Measurements from ENCODE around the gene AATF.
A peak's percentile ranks its signal among the peaks of the same experiment; 100 is the strongest.
"Not testable (repeated sequence)": the region's sequence is repeated elsewhere in the genome, so short reads cannot be mapped to it uniquely, and the experiment has no call there.

The AATF gene

DNA sequence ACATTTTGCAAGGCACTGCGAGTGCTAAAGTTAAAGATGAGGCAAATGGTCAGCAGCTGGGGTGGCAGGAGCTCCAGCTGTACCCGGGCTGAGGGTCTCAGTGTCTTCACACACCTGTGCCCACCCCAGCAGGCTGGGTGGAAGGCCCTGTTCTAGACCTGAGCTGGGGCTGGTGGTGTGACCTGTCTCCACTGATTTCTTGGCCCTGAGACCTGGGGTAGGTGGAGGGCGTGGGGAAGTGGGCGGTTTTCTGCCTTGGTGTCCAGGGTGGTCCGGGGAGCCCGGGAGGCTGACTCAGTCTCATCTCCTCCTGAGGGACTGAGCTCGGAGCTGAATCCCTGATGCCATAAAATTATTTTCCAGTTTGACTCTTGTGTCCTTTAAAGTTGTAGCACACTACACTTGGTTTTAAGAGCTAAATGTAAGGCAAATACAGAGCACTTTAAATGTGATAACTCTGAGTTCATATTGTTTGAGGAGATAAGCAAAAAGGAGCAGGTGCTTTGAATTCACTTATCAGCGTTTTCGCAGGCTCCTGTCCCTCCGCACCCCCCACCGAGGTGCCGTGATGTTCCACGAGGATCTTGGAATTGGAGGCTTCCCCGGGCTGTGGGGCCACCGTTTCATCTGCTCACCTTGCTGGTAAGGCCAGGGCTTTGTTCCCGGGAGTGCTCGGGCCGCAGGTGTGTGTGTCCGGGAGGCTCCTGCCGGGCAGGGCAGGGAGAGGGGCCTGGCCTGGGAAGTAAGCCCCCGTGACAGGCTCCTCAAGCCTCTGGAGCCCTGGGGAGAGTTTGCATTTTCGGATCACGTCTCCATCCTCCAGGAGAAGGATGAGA lies 117.0 kb downstream of the AATF start:
- H3K4me3 ChIP-seq (ENCODE audit: control insufficient read depth, low read depth, low read length) = no peak overlapping the region
- TF ChIP-seq, protein P1, sequence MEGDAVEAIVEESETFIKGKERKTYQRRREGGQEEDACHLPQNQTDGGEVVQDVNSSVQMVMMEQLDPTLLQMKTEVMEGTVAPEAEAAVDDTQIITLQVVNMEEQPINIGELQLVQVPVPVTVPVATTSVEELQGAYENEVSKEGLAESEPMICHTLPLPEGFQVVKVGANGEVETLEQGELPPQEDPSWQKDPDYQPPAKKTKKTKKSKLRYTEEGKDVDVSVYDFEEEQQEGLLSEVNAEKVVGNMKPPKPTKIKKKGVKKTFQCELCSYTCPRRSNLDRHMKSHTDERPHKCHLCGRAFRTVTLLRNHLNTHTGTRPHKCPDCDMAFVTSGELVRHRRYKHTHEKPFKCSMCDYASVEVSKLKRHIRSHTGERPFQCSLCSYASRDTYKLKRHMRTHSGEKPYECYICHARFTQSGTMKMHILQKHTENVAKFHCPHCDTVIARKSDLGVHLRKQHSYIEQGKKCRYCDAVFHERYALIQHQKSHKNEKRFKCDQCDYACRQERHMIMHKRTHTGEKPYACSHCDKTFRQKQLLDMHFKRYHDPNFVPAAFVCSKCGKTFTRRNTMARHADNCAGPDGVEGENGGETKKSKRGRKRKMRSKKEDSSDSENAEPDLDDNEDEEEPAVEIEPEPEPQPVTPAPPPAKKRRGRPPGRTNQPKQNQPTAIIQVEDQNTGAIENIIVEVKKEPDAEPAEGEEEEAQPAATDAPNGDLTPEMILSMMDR (conservative IDR thresholded peaks at IDR 0.05; ENCODE audit: control insufficient read depth, insufficient read depth, low read depth, low read length) = no peak
- DNase-seq (ENCODE audit: low read depth) = no peak

DNA sequence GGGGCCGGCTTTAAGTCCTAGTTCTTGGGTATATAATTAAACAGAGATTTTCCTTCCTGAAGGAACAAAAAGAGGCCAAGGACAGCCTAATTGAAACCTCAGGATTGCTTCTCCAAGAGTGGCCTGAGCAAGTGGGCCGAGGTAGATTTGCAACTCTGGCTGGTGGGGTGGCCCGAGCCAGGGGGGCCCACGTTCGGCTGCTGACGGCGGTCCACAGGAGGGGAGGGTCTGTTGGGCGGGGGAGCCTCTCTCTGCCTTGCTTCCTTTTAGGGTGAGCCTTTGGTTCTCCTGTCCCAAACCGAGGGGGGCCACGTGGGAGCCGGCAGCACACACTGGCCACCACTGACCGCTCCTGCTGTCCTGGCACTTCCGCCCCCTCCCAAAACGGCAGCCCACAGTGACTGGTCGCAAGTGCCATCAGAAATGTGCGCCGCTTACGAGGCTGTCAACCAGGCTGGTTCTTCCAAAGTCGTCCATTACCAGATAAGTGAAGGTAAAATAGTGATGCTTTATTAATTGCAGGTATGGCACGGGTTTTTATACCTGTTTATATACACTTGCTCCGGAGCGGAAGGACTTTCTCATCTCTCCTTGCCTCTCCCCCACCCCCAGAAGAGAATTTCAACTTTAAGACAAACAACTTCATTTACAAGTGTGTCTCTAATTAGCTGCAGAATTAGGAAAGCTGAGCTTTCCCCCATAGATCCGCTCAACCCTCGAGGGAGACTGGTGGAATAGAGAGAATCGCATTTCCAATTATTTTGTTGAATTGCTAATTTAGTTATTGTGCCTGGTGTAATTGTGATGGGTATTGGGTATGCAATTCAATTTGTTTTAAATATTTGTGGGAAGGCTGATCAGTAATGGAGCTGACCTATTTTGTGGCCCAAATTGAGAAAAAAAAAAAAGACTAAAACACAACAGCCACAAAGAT lies 117.8 kb downstream of the AATF start:
- no peak overlapping the region for H3K4me3 ChIP-seq (ENCODE audit: control insufficient read depth, low read depth, low read length)
- DNase-seq (ENCODE audit: low read depth) = no peak
- TF ChIP-seq, protein P1 (conservative IDR thresholded peaks at IDR 0.05; ENCODE audit: control insufficient read depth, insufficient read depth, low read depth, low read length) = no peak

DNA sequence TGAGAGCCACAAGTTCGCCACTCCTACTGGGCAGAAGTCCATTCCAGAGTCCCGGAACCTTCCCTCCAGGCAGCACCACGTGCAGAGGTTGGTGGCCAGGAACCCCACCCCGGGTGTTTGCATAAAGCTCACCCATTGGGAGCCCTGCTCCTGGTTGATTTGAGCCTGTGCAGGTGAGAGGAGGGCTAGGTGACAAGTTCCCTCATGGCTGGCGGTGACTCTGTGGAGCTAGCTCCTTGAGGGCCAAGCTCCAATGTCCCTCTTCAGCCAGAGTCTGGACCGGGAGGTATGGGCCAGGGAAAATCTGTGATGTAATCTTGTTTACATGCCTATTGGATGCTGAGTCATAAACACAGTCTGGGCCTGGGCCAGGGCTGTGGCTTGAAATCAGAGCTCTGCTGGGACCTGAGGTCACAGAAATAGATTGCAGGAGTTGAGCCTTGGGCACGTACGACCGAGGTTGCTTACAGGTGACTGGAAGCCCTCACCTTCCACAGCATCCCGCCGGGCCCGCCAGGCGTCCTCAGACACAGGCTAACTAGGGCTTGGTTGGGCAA lies 118.9 kb downstream of the AATF start:
- no peak overlapping the region for H3K4me3 ChIP-seq (ENCODE audit: control insufficient read depth, low read depth, low read length)
- peak; percentile 85 for DNase-seq (ENCODE audit: low read depth)
- TF ChIP-seq, protein P1 (conservative IDR thresholded peaks at IDR 0.05; ENCODE audit: control insufficient read depth, insufficient read depth, low read depth, low read length) = no peak

DNA sequence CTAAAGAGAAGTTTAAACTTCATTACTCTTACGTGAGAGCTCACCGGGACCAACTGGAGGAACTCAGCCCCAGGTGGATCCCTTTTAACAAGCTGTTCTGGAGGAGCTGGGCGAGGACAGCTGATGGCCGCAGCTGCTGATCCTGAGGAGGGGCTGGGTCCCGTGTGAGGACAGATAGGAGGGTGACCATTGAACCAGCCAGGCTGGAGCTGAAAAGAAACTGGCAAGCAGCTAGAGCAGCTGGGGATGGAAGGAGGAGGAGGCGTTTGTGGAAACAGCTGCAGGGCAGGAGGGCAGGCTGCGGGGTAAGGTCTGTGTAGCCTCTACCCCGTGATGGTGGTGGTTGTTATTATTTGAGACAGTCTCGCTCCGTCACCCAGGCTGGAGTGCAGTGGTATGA lies 119.5 kb downstream of the AATF start:
- H3K4me3 ChIP-seq (ENCODE audit: control insufficient read depth, low read depth, low read length) = no peak overlapping the region
- TF ChIP-seq, protein P1 (conservative IDR thresholded peaks at IDR 0.05; ENCODE audit: control insufficient read depth, insufficient read depth, low read depth, low read length) = no peak

DNA sequence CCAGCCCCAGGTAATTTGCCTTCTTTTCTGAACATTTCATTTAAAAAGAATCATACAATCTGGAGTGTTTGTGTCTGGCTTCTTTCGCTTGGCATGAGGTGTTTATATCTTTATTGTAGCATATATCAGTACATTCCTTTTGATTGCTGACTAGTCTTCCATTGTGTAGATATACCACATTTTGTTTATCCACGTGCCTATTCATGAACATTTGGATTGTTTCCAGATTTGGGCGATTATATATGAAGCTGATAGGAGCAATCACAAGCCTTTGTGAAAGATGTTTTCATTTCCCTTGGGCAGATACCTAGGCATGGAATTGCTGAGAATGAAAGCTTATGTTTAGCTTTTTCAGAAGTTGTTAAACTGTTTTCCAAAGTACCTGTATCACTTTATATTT lies 120.3 kb downstream of the AATF start:
- DNase-seq (ENCODE audit: low read depth) = no peak
- TF ChIP-seq, protein P1 (conservative IDR thresholded peaks at IDR 0.05; ENCODE audit: control insufficient read depth, insufficient read depth, low read depth, low read length) = no peak
- no peak overlapping the region for H3K4me3 ChIP-seq (ENCODE audit: control insufficient read depth, low read depth, low read length)

More for the DNA sequence above, 119.5 kb downstream of the AATF start:
- no peak for DNase-seq (ENCODE audit: low read depth)

DNA sequence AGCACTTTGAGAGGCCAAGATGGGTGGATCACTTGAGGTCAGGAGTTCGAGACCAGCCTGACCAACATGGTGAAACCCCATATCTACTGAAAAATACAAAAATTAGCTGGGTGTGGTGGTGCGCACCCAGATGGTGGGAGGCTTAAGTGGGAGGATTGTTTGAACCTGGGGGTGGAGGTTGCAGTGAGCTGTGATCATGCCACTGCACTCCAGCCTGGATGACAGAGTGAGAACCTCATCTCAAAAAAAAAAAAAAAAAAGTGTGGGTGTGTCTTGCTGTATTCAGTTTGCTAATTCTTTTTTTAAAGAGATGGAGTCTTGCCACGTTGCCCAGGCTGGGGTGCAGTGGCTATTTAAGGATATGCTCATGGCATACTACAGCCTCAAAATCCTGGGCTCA lies 124.7 kb downstream of the AATF start:
- not testable (repeated sequence) for H3K4me3 ChIP-seq (ENCODE audit: control insufficient read depth, low read depth, low read length); DNase-seq (ENCODE audit: low read depth)

Measured in fibroblast of mammary gland (primary cell).